ENCODE data around the gene PSMB7.

DNA sequence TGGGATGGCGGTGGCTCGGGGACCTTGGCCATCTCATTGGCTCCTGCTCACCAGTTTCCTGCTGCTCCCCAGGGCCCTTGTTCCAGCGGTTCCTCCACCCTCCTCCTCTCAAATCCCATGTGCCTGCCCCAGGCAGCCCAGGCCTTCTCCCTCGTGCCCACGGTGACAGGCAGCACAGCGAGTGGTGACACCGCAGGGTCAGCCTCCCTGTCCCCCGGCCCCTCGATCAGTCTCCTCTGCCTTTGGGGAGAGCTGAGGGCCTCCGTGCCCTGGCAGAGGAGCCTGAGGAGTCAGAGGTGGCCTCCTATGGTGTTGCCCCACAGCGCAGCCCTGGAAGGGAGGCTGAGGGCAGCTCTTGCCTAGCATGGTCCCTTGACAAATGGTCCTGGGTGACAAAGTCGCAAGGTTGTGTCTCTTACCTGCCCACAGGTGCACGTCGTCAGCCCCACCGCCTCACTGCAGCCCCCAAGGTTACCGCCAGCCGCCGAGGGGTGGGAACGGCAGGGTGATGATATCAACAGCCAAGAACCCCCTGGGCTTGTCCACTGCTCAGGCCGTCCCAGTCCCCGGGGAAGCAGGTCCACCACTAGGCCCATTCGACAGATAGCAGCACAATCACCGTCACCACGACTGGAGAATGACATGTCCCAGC, 107.7 kb downstream of the PSMB7 start:
- TF ChIP-seq CTCF (conservative IDR thresholded peaks at IDR 0.05; ENCODE audit: low read length): no peak
- TF ChIP-seq EZH2phosphoT487 (IDR thresholded peaks at IDR 0.05; ENCODE audit: borderline replicate concordance, low read depth, low read length): no peak
